ENCODE results near the gene FBP2. TPM values are rescaled to one million over a fixed set of nuclear protein-coding genes. Genes with fewer than 3 reads are reported as not detected.
"Not testable (repeated sequence)": the region's sequence is repeated elsewhere in the genome, so short reads cannot be mapped to it uniquely, and the experiment has no call there.

FBP2 gene
- polyA plus RNA-seq, 4 donors: 0.08 to 0.11 TPM; not detected in 2

DNA sequence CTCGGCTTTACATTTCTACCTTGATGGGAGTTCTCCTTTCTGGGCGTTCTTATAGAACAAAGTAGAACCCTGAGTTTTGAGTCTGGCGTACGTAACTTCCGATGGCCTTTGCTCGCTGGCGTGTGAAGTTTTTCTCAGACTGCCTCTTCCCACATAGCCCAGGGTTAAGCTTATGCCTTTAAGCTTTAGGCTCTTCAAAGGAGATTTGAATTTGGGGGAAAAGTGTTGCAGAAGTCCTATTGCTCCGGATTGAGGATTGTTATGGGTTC is 13.7 kb upstream of the FBP2 start:
- DNase-seq (ENCODE audit: low read depth in 4 of 4, low spot score in 2 of 4): no peak

DNA sequence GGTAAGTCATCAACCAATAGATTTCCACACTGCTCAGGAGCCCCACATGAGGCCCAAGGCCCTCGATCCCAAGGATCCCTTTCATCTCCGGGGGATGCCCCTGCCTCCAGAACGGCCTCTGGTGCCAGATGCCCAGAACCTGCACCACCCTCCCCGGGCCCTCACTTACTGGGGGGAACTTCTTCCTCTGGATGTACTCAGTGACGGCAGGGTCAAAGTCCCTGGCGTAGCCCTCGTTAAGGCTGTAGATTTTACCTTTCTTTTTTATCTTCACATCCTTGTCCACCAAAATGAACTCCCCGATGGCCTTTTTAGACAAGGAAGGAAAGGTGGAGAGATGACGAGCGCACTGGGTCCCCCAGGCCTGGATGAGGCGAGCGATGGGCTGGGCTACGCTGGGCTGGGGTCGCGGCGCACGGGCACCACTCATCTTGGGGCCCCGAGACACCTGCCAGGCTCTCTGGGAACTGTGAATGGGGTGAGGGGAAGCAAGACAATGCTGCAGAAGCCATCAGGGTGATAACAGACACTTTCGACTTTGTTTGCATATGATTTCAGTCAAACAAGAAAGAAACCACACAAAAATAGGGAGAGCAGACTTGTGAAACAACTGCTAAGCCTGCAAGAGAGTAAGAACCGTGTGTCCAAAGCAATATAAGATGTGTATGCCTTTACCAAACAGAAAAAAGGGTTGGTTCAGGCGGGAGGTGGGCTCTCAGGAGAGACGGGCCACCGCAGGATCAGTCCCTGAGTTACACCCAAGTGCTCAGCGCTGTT is 13.2 kb upstream of the FBP2 start:
- DNase-seq (ENCODE audit: low read depth in 4 of 4, low spot score in 2 of 4): no peak

DNA sequence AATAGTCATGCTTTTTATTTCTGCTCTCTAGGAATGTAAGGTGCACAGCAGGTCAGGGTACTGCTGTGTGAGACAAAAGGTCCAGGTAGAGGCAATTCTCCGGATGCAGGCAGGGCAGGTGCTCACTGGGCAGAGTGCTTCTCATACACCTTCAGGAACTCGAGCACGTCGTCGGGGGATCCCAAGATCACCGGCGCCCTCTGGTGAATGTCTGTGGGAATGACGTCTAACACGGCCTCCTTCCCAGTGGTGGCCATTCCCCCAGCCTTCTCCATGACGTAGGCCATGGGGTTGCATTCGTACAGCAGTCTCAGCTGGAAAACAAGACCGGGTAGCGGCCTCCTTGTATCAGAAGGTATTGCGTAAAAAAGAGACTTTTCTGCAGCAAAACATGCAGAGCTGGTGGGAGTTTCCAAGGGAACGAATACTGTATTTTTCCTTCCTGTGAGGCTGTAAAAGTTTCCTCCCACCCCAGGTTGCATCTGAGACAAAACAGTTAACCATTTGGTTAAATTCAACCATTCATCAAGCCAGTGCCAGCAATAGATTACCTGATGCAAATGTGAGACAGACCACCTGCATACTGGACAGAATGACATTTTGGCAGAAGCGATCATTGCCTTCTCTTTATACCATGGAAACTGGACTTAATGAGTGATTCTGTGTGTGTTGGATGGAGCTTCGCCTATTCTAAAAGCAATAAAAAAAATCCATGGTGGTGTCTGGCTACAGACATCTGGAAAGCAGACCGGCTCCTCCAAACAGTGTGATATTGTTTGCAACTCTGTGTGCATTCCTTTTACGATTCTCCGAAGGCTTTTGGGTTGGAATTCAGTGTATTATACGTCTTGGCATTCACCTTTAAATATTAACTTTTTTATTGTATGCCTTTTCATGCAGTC is 9.9 kb upstream of the FBP2 start:
- DNase-seq (ENCODE audit: low read depth in 4 of 4, low spot score in 2 of 4): no peak

DNA sequence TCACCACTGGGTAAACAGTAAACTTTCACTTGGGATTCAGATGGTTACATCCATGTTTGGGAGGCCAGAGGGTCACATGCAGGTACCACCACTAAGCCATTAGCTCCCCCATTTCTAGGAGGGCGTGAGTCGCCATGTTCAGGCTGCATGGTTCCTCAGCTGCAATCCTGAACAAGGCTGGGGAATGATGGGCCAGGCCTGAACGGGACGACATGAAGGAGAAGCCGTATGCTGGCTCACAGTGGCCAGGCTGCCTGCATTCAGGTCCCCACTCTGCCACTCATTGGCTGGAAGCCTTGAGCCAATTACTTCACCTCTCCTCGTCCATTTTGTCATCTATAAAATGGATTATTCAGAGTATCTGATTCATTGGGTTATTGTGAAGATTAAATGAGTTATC is 9.0 kb upstream of the FBP2 start:
- no peak for DNase-seq (ENCODE audit: low read depth in 4 of 4, low spot score in 2 of 4)

DNA sequence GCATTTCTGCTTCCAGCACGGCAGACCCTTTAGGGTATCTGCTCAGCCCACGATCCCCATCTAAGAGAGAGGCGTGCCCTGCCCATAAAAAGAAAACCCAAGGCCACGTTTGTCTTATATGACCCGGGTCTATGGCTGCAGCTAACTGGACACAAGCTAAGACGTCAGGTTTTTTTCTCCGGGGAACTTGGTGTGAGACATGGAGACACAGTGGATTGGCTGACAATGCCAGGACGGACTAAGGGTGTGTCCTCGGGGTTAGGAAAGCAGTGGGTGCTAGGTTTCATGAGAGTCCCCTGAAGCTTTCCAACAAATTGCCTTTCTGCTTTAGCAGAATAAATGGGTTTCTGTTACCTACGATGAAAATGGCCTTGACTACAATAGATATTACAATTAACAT is 7.1 kb upstream of the FBP2 start:
- DNase-seq (ENCODE audit: low read depth in 4 of 4, low spot score in 2 of 4): no peak

DNA sequence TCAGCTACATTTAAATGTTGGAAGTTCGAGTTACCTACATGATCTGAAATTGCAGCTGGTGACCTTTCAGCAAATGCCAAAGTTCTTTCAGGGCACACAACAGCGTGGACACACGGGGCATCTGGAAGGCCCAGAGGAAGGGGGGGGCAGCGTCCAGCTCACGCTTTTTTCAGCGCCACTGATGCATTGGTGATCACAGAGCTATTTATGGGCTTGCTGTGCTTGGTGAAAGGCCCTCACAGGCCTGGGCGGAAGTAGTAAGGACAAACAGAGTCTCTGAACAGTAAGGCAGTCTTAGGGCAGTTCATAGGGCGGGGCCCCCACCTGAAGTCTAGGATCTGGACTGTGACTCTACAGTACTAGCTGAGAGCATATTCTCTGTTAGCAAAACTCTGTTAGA is 6.6 kb upstream of the FBP2 start:
- no peak for DNase-seq (ENCODE audit: low read depth in 4 of 4, low spot score in 2 of 4)

DNA sequence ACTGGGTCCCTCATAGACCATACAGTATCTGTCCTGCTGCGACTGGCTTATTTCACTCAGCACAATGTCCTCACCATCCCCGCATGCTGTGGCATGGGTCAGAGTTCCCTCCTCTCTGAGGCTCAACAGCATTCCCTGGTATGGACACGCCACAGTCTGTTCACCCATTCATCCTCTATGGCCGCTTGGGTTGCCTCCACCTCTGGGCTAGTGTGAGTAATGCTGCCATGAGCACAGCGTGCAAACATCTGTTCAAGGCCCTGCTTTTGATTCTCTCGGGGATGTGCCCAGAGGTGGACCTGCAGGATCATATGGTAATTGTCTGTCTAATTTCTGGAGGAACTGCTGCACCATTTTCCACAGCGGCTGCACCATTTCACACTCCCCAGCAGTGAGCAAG is 5.5 kb upstream of the FBP2 start:
- no peak for DNase-seq (ENCODE audit: low read depth in 4 of 4, low spot score in 2 of 4)

DNA sequence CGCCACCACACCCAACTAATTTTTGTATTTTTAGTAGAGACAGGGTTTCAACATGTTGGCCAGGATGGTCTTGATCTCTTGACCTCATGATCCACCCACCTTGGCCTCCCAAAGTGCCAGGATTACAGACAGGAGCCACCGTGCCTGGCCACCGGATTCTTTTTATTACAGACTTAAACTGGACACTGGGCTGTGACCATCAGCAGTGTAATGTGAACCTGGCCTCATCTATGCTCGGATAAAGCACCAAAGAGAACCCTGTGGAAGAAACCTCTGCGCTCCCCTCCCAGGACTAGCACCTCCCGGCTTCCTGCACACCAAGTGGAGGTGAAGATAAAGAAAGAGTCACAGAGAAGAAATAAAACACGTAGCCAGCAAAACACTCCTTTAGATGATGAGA is 941 bp downstream of the FBP2 start:
- not testable (repeated sequence) for DNase-seq (ENCODE audit: low read depth in 4 of 4, low spot score in 2 of 4)

DNA sequence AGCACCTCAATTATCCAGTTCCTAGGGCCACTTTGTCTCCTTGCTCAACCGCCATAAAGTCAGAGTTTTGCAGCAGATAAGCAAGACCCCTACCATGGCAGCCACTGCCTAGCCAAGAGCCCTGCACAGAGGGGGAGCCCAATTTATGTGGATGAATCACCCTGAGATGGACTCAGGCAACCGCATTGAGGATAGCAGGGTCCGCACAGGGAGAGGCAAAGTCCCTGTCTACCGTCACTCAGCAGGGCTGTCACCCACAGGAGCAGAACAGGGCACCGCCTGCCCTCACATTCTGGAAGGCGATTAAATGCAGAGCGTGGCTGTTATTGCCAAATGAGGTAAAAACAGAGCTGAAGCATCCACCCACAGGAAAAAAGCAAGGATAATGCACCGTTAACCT is 1.7 kb downstream of the FBP2 start:
- no peak for DNase-seq (ENCODE audit: low read depth in 4 of 4, low spot score in 2 of 4)

DNA sequence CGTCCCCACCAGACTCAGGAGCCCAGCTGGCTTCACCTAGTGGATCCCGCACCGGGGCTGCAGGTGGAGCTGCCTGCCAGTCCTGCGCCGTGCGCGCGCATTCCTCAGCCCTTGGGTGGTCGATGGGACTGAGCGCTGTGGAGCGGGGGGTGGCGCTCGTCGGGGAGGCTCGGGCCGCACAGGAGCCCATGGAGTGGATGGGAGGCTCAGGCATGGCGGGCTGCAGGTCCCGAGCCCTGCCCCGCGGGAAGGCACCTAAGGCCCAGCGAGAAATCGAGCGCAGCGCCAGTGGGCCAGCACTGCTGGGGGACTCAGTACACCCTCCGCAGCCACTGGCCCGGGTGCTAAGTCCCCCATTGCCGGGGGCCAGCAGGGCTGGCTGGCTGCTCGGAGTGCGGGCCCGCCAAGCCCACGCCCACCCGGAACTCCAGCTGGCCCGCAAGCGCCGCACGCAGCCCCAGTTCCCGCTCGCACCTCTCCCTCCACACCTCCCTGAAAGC is 2.5 kb downstream of the FBP2 start:
- not testable (repeated sequence) for DNase-seq (ENCODE audit: low read depth in 4 of 4, low spot score in 2 of 4)

DNA sequence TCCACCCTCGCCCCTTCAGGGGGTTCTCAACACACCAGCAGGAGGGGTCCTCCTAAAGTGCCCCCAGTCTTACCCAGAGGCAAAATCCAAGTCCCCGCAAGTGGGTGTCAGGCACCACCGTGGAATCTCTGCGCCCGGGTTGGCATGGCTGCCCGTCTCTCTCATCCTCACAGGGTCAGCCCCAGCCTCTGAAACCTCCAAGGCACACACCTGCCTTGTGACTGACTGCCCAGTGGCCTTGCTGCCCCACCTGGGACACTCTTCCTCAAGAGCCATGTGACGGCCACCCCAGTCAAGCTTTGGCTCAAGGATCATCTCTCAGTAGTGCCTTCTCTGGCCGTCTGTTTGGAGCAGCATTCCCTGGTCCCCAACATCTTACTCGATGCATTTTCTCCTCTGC is 4.9 kb downstream of the FBP2 start:
- DNase-seq (ENCODE audit: low read depth in 4 of 4, low spot score in 2 of 4): no peak

DNA sequence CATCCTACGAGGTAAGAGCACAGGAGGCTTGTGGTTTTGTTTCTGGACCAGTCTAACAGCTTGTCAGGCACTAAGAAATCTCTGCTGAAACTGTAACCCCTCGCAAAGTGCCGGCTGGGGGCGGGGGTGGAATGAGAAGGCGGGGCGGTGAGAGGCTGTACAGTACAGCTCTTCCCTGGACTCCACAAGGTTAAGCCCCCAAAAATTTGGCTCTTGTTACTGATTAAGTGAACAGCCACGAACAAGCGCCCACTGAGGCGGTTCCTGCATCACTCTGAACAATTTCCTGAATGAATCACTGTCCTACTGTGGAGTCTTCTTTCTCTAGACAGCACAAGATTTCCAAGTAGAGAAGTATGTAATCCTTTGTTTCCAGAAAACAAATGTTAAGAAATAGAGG is 6.8 kb downstream of the FBP2 start:
- no peak for DNase-seq (ENCODE audit: low read depth in 4 of 4, low spot score in 2 of 4)

DNA sequence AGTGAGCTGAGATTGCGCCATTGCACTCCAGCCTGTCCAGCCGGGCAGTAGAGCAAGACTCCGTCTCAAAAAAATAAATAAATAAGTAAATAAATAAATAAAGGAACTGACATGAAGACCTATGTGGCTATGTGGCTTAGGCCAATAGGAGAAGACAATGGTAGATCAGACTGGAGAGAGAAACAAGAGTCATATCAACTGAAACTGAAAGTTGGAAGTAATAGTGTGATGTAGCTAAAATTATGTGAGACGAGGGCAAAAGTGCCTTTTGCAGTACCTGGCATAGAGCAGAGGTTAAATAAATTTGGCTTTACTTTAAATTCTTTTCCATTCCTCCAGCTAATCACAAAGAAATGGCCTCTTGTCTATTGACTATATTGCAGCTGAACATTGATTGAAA is 7.3 kb downstream of the FBP2 start:
- DNase-seq (ENCODE audit: low read depth in 4 of 4, low spot score in 2 of 4): no peak

DNA sequence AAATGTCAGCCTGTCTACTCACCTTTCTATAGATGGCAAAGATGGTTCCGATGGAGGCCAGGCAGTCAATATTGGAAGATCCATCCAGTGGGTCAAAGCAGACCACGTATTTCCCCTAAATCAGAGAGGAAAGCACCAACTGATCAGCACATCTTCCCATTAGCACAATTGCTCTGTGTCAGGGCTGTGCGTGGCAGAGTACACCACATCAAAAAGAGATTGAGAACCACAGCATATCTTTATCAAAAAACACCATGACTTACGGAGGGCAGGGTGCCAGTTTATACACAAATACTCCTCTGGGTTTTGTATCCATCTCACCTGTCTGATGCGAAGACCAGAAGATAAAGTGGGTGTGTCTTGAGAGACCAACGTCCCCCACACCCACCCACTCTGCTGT is 9.1 kb downstream of the FBP2 start:
- DNase-seq (ENCODE audit: low read depth in 4 of 4, low spot score in 2 of 4): no peak

DNA sequence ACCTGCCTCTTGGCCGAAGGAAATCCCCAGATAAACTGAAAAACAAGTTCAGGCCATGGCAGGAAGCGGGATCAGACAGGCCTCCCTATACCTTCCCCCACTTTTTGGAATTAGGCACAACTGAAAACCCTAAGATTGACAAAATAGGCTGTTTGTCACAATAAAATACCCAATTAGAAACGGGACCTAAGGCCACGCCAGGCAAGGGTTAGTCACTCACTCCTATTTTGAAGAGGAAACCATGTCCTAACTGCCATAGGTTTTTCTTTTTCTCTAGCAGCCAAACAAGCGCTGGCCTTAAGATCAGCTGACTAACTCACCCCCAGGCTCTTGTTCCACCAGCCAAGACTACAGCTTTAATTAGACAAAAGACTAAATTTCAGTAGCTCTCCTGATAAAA is 11.9 kb downstream of the FBP2 start:
- DNase-seq (ENCODE audit: low read depth in 4 of 4, low spot score in 2 of 4): no peak

DNA sequence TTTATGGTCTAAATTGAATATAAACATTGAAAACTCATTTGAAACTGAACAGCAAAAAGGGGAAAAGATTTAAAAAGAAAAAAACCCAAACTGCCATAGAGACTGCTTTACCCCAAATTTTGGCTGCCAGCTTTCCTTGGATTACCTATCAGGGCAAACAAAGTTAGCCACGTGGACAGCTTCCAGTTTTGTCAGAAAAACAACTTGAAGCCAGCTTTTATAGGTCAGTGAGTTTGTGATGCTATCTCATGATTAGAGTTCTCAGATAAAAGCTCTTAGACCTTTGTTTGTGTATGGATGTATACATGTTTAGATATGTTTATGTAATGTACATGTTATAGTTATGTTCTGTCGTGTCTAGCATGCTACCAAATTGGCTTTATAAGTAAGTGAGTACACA is 16.1 kb downstream of the FBP2 start:
- DNase-seq (ENCODE audit: low read depth in 4 of 4, low spot score in 2 of 4): no peak

DNA sequence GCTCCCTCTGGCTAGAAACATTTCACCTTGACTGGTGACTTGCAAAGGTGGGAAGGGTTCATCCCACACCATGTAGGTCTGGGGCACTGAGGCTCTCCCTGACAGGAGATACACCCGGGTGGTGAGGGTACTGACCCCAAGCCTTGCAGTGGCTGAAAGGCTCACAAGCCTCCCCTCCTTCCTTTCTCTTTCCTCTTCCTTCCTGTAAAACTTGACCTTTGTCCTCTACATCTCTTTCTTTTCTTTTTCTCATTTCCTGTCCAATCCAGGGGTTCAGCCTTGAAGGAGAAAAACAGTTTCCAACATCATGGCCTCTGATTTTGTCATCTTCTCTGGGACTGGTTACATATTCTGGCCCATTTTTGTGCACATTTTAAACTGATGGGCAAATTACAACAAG is 16.6 kb downstream of the FBP2 start:
- DNase-seq (ENCODE audit: low read depth in 4 of 4, low spot score in 2 of 4): no peak

DNA sequence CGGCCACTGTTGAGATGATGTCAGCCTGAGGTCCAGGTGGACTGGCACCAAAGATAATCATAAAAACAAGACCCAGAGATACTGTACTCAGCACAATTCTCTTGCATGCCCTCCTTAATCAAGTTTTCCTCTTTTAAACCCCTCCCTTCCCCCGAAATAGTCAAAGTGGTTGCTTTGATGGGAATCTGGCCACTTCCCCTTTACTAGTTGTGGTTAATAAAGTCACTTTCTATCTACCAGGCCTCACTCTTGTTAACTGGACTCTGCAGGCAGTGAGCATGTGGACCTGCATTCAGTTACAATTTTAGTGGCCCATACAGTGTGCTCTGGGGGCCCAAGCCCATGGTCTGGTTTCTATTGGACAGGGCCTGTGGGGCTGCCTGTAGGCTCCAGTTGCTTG is 17.5 kb downstream of the FBP2 start:
- DNase-seq (ENCODE audit: low read depth in 4 of 4, low spot score in 2 of 4): no peak

DNA sequence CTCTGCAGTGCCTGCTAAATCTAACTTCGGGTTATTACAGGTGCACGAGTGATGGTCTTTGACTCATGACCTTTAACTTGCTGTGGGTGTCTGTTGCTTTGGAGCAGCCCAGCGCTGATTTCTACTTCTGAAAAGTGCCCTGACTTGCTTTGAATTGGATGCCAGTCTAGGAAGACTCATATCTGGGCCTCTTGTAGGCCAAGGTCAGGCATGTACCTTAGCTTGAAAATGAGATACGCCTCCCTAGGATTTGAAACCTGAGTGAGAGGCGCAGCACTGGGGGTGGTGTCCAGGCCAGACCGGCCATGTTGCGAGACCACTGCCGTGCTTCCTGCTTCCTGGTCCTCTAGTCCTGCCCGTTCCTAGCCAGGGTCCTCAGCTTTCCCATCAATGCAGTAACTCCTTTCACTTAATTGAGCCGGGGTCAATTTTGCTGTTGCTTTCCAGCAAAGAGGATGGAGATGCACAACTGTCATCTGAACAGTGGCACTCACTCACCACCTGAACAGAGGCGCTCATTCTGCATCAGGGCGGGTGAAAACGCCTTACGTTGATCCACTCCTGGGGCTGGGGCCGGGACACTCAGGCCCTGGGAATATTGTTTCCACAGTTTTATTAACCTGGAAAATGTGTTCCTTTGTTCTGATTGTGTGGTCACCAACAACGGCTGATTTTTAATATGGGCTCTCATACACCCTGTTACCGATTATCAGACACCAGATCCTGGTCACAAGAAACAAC is 24.5 kb downstream of the FBP2 start:
- DNase-seq (ENCODE audit: low read depth in 4 of 4, low spot score in 2 of 4): no peak

DNA sequence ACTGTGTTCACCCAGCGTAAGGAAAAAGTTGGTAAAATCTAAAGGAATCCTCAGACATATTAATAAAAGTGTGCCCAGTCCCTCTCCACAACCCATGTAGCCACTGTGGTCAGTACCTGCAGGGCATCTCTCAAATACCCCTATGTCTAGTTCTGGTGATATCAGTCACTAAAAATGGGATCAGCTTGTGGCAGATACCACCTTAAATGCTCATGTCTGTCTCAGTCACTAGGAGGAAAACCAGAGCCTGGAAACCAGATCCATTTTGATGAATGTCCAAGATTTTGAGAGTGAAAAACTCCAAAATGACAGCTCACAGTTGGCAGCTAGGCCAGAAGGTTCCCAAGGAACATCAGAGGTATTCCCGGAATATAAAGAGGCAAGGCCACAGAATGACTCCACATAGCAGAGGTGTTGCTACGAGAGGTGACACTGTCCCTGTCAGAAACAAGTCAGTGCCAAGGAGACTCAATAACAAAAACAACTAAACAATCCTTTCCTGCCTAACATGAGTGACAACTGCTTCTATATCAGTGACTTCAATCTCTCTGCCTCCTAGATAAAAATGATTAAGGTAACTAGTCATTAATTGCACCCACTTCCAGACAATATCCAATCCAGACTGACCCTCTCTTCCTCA is 25.3 kb downstream of the FBP2 start:
- DNase-seq (ENCODE audit: low read depth in 4 of 4, low spot score in 2 of 4): no peak

DNA sequence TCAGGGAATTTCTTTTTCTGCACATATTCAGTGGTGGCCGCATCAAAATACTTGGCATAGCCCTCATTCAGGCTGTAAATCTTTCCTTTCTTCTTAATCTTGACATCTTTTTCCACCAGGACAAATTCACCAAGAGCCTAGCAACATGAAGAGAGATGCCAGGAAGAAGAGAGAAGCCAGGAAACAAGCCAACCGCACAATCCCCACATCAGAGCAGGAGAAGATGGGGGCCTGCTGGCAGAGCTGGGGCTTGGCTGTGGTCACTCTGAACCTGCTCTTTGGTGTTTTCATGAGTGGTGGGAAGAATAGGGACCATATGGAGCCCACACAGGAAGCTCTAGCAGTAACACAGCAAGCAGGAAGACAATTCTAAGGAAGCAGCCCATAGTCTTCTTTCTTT is 26.4 kb downstream of the FBP2 start:
- DNase-seq (ENCODE audit: low read depth in 4 of 4, low spot score in 2 of 4): no peak

Data from left renal cortex interstitium (tissue), 4 donors.